SK-N-MC (cell line): ENCODE data around the gene RNF126.
"Not testable (repeated sequence)": the region's sequence is repeated elsewhere in the genome, so short reads cannot be mapped to it uniquely, and the experiment has no call there.

ENCODE experiments used
- EZH2 ChIP-seq: fragments of 200-600 bp; sonication (generic); IDR thresholded peaks from one replicate; pipeline ENCODE4 v1.6.1; 2017; ENCODE audit warnings: antibody characterized with exemption
- POLR2AphosphoS5 ChIP-seq: IDR thresholded peaks from 2 replicates; pipeline ENCODE4 v1.6.1; 2012; ENCODE audit warnings: mild to moderate bottlenecking, low read depth, low read length, borderline replicate concordance

DNA sequence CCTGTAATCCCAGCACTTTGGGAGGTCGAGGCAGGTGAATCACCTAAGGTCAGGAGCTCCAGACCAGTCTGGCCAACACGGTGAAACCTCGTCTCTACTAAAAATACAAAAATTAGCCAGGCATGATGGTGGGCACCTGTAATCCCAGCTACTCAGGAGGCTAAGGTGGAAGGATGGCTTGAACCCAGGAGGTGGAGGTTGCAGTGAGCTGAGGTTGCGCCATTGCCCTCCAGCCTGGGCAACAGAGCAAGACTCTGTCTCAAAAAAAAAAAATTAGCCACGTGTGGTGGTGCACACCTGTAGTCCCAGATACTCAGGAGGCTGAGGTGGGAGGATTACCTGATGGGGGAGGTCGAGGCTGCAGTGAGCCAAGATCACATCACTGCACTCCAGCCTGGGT lies 39.8 kb upstream of the RNF126 start:
- not testable (repeated sequence) for TF ChIP-seq POLR2AphosphoS5, EZH2
